ENCODE data around the gene SND1.

GRCh38 chr7:128005759-128006159 is 353.8 kb downstream of the SND1 start:
- TF ChIP-seq EZH2 (IDR thresholded peaks at IDR 0.05; ENCODE audit: borderline replicate concordance, insufficient read depth, low read depth, low read length, poor library complexity, severe bottlenecking) (no peak), CTCF (IDR thresholded peaks at IDR 0.05) (no peak)

Measured in B cell (primary cell).